ENCODE measurements around the gene KCNQ5.

DNA sequence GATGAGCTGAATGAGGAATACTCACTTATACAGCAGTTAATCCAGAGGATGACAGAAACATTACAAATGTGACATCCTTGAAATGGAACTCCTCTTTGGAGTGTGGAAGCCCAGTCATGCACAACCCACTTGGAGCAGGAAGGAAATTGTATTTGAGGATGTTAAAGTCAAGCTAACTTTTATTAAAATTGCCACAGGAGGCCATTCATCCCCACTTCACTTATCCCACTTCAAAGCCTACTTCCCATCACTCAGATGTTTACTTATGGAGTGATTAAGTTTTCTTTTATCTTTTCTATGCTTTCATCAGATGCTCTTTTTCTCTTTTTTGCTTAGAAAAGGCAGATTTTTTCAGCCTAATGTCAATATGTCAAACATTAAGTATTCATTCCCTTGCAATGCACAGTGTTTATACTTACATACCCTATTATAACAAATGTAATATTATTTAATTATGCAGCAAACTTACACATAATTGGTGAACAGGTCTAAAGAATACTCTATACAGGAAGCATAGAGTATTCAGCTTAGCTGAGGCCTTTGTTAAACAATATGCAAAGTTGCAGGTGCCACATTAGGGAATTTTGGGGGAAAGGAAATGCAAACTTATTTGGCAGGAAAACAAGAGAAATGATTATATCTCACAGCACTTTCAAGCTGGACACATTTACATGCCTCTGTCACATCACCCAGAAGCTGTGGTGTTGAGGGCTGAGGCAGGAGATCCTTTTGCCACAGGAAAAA is 454.5 kb downstream of the KCNQ5 start:
- TF ChIP-seq, protein P1, sequence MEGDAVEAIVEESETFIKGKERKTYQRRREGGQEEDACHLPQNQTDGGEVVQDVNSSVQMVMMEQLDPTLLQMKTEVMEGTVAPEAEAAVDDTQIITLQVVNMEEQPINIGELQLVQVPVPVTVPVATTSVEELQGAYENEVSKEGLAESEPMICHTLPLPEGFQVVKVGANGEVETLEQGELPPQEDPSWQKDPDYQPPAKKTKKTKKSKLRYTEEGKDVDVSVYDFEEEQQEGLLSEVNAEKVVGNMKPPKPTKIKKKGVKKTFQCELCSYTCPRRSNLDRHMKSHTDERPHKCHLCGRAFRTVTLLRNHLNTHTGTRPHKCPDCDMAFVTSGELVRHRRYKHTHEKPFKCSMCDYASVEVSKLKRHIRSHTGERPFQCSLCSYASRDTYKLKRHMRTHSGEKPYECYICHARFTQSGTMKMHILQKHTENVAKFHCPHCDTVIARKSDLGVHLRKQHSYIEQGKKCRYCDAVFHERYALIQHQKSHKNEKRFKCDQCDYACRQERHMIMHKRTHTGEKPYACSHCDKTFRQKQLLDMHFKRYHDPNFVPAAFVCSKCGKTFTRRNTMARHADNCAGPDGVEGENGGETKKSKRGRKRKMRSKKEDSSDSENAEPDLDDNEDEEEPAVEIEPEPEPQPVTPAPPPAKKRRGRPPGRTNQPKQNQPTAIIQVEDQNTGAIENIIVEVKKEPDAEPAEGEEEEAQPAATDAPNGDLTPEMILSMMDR (IDR thresholded peaks at IDR 0.05): no peak
- no peak for TF ChIP-seq POLR2A (IDR thresholded peaks at IDR 0.05)
